Measurements from ENCODE around the gene EPHB2.
"Not testable (repeated sequence)": the region's sequence is repeated elsewhere in the genome, so short reads cannot be mapped to it uniquely, and the experiment has no call there.

The EPHB2 gene

DNA sequence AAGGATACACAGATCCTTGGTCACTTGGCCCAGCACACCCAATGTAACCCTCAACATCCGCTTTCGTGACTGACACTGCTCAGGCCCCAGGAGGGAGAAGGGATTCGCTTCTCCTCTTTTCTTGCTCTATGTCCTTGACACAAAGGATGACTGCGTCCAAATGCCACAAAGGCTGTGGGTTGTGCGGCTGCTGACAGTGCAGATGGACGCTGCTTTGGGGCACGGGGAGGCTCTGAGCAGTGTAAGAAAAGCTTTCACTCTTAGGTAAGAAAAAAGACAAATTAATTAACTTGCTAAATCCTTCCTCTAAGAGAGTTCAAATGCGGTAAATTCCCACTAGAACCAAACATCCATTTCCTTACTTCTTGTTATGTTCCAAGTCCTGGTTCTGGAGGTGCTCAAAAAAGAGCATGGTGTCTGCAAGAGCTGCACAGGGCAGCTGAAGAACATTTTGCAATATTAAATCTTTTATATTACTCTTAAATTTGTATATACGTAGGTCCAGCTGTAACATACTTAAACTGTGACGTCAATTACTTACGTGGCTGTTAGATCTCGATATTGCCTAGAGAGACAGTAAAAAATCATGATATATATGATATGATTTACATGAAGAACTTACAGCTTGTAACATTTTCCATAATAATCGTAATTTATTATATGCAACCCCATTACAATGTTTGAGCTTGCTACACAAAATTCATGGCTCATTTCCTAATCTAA is 19.4 kb upstream of the EPHB2 start:
- DNase-seq (ENCODE audit: low read depth) = no peak

DNA sequence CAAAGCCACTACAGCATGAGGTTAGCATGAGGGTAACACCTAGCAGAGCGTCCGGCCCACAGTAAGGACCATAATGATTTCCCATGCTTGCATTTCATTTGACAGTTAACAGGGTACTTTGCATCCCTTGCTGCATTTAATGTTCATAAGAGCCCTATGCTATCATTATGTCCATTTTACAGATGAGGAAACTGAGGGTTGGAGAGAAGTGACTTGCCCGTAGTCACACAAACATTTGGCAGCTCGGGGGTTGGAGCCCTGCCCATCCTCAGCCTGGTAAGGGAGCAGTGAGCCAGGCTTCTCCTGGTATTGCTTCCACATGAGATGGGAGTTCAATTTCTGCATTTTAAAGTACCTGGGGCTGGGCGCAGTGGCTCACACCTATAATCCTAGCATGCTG is 16.5 kb upstream of the EPHB2 start:
- DNase-seq (ENCODE audit: low read depth) = no peak

DNA sequence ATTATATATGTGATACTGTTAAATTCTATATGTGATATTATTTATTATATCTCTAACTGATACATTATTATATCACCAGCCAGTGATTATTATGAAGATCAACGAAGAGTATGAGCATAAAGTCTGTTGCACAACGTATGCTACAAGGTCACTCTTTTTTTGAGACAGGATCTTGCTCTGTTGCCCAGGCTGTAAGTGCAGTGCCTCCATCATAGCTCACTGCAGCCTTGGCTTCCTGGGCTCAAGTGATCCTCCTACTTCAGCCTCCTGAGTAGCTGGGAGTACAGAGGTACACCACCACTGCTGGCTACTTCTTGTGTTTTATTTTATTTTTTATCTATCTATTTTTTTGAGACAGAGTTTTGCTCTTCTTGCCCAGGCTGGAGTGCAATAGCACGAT is 14.0 kb upstream of the EPHB2 start:
- no peak for DNase-seq (ENCODE audit: low read depth)

DNA sequence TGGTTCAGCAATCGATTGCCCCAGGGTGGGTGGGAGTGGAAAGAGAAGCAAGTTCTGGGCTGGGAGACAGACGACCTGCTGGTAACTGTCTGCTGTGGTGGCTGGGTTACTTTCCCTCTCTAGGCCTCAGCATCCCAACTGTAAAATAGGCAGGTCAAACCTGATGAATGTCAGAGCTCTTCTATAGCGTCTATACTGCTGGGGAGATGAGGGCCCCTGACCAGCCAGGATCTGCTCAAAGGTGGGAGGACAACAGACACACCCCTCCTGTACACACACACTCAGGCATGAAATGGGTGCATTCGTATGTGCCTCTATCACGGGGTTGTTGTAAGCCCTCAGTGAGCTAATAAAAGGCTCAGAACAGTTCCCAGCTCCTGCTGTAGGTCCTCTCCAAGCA is 12.7 kb upstream of the EPHB2 start:
- DNase-seq (ENCODE audit: low read depth) = no peak

DNA sequence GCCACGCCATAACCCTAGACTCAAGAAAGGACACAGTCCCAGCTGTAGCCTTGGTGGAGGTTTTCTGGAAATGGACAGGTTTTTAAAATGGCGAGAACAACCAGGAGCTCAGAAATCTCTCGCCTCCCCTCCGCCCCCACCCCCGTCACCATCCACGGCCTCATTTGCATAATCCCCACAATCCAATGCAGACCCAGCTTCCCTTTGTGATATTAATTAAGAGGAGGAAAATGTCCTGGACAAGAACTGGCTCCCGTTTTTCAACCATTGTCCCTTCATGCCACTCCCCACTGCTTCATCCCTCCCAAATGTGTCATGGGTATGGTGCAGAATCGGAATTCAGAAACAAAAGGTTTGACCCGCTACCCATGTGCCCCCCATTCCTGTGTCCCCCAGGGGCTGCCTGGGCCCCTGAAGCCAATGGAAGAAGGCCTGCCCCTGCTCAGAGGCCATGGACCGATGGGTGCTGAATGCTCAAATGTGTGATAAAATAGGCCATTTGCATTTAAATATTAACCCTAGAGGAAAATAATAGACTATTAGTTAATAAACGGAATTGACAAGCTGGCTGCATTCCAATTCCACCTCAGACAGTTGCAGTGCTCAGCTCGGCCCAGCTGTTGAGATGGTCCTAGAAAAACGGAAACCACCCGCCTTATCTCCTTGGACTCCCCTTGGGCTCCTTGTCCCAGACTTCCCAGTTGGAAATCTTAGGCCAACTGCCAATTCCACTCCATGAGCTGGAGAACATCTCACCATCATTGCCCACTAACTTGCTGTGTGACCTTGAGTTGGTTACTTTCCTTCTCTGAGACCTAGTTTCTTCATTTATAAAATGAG is 10.7 kb upstream of the EPHB2 start:
- DNase-seq (ENCODE audit: low read depth) = no peak

DNA sequence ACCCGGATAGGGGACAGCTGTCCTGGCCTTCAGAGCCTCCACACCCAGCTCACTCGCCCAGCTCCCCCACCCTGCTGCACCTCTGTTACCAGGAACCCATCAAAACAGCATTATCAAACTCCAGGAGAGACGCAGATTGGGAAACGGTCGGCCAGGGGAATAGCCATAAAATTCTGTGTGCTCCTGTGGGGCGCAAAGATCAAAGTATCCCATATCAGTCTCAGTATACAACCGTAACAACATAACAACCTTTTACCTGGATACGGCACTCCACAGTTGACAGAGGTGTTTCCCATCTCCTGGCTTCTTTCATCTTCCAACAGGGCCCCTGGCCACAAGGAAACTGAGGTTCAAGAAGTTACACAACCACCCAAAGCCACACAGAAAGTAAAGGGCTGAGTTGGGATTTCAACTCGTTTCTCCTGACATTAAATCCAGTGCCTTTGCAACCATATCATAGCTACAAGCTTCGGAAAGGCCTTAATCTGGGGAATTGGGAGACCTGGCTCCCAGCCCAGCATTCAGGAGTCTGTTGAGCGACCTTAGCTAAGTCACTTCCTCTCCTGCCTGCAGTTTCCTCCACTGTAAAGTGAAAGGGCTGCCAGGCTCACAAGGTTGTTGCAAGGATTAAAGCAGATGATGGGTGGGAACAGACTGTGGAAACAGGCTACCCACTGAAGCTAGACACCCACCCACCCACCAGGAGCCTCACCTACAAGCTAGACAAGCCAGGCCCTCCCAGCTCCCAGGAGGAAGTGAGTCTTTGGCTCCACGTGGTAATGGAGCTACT is 8.1 kb upstream of the EPHB2 start:
- no peak for DNase-seq (ENCODE audit: low read depth)

DNA sequence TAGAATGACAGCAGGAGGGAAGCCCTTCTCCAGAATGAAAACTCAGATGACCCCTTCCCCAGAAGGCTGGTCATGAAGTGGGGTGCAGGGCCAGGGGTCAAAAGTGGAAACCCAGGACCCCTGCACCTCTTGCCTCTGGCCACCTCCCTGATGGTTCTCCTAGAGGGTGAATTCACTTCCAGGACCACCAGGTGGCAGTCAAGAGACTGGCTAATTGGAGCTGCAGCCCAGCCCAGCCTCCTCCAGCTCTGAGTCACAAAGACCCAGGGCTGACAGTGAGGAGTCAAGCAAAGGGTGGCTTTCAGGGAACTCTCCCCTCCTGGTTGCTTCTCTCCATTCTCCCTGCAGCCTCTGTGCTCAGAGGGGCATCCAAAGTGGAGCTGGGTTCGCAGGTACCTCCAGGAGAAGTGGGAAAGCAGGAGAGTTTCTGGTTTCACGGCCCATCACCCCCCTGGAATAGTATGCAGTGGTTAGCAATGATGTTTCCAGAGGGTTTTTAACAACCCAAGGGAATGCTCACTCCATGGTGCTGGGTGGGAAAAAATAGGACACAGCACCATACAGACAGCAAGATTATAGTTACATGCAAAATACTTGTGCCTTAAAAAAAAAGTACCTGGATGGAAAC is 6.1 kb upstream of the EPHB2 start:
- DNase-seq (ENCODE audit: low read depth) = peak; percentile 68

DNA sequence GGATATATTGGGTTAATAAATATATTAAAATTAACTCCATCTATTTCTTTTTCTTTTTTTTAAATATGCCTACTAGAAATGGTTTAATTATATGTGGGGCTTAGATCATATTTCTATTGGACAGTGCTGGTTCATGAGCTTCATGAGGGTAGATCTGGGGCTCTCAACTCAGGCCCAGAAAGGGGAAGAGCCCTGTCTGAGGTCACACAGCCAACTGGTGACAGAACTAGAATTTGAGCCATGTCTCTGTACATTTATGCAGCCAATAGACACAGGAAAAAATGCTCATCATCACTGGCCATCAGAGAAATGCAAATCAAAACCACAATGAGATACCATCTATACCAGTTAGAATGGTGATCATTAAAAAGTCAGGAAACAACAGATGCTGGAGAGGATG is 5.1 kb upstream of the EPHB2 start:
- no peak for DNase-seq (ENCODE audit: low read depth)

DNA sequence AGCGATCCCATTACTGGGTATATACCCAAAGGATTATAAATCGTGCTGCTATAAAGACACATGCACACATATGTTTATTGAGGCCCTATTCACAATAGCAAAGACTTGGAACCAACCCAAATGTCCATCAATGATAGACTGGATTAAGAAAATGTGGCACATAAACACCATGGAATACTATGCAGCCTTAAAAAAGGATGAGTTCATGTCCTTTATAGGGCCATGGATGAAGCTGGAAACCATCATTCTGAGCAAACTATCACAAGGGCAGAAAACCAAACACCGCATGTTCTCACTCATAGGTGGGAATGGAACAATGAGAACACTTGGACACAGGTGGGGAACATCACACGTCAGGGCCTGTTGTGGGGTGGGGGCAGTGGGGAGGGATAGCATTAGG is 4.5 kb upstream of the EPHB2 start:
- not testable (repeated sequence) for DNase-seq (ENCODE audit: low read depth)

DNA sequence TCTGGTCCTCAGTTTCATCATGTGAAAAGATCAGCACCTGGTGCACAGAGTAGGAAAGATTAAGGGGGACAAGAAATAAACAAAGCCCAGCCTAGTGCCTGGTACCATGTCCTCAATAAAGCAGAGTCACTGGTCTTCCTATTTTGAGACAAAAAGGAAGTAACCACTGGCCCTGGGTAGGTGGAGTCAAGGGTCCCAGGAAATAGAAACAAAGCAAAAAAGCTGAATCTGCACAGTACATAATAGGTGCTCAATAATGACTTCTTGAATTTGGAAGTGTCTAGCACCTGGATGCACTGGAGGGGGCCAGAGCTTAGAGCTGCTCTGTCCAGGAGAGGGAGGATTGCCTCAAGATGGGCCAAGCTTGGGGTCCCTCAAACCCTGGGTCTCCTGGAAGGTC is 1.9 kb upstream of the EPHB2 start:
- no peak for DNase-seq (ENCODE audit: low read depth)

DNA sequence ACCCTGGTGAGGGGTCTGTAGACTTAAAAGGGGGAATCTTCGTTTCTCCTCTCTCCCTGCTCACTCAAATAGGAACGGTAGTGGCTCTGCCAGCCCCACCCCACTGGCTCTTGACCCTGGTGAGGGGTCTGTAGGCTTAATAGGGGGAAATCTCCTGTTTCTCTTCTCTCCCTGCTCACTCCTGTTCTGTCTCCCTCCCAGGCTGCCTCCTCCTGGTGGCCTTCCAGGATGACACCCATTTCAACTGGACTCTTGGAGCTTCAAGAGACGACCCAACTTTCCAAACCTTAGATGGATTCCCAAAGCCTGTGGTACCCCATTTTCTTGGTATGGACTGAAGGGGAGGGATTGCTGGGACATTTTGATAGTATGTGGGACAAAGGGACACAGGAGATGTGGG is 1.4 kb upstream of the EPHB2 start:
- DNase-seq (ENCODE audit: low read depth) = no peak

DNA sequence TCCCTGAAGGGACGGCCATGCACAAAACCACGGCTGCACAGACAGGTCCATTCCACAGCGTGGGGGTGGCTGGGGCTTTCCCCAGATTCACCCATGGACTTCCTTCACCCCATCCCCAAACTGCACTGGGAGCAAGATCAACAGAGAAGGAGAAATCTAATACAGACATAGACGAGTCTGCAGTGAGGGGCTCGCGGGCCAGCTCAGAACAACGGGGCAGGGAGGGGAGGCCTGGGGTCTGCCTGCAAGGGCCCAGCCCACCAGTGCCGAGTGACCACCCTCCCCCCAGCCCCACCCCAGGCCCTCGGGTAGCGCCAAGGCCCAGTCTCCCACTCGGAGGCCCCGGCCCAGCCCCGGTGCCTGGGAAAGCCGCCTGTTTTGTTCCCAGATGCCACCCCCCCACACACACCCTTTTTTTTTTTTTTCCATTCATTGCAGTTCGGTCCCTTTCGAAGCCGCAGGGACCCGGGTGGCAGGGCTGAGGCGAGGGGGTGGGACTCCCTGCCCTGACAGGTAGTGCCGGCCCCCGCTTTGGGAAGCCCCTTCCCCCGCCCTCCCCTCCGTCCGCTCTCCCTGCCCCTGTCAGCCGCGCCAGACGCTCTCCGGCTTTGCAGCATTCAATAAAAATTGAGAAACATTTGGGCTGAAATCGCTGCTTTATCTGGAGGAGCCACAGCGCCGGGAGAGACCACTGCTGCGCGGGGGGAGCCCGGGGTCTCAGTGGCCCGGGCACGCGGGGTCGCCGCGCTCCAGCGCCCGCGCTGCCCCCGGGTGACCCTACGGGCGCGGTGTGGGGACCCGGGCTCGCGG is 543 bp upstream of the EPHB2 start:
- DNase-seq (ENCODE audit: low read depth) = peak; percentile 15

DNA sequence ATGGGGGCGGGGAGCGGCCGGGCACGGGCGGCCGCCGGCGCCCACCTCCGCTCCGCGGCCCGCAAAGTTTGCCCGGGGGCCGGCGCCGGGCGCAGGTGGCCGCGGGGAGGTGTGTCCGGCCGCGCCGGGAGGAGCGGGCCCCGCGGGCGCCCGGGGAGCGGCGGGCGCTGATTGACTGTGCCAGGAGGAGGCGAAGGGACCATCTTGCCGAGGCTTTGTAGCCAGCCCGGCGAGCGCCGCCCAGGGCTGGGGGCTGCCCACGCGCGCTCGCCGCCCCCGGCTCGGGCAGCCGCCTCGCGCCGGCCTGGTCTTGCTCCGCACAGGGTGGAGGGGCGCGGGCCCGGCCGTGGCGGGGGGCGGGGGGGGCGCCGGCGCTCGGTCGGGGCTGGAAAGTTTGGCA is 432 bp downstream of the EPHB2 start:
- DNase-seq (ENCODE audit: low read depth) = no peak

DNA sequence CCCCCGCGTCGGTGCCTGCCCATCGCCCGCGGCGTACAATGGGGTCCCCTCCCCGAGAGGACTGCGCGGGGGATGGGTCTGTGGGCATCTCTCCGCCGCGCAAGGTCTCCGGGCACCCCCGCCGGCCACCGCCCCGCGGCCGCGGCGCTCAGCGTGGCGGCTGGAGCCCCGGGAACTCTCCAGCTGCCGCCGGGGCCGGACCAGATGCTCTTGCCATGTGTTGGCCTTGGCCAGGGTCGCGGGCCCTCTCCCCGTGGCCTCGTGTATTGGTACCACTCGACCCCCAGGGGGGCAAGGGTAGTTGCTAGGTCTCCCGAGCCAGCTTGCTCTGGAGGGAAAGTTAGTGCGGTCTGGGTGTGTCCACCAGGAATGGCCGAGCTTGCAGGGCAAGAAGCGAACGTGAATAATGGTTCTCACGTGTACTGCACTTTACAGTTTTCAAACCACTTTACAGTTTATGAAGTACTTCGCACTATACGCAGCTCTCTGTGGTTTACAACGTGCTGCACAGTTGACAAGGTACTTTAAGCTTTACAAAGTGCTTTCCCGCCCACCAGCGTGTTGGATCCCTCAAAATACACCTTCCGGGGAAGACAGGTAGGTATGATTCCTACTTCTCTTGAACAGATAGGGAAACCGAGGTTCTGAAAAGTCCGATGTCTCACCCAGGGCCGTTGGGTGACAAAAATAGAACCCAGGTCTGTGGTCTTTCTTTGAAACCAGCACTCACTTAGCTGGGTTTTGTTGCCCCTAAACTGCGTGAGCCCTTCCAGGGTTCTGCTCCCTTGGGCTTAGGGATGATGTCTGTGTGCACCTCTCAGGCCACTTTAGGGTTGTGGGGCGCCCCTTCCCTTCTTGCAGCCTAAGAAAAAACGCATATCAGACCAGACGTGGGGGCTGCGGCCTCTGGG is 1.2 kb downstream of the EPHB2 start:
- DNase-seq (ENCODE audit: low read depth) = no peak

DNA sequence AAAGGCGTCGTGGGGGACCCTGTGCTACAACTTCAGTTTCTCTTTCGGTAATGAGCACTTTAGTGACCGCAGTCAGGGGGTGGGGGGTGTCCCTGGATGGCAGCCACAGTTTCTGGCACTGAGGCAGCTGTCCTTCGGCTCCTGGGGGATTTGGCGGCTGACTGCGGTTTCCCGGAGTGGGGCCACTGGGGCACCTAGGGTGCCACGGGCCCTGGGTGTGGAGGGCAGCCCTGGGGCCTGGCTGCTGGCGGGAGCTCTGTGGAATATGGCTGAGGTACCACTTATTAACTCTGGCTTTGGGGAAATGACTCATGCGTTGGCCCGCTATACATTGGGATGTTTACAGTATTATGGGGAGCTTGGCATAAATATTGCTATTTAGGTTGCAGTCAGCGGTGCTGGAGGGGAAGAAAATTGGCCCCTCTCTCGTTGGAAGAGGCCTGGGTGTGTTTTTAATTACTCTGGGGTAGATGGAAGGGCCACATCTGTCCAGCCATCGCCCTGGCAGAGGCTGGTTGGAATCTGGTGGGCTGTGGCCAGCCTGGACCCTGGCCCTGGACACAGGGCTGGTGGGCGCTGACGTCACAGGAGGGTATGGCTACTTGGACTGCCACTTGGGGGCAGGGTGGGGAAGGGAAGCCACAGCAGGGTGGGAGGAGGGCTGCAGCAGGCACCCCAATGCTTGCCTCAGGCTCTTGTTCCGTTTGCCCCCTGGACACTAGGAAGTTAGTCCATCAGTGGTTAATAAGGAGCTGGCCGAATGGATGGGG is 2.0 kb downstream of the EPHB2 start:
- DNase-seq (ENCODE audit: low read depth) = peak; percentile 42

DNA sequence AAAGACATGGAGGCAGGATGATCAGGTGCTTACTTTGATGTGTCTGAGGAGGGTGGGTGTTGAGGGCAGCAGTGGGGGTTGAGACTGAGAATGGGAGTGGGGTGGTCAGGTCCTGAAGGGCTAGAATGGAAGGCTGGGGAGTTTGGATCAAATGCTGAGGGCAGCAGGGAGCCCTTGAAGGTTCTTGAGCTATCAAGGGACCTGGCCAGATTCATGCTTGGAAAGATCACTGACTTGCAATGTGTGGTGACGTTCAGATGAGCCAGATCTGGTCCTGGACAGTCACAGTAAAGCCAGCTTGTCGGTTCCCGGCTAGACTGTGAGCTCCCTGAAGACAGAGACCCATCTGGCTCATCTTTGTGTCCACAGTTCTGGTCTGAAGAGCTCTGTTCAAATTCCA is 3.8 kb downstream of the EPHB2 start:
- no peak for DNase-seq (ENCODE audit: low read depth)

DNA sequence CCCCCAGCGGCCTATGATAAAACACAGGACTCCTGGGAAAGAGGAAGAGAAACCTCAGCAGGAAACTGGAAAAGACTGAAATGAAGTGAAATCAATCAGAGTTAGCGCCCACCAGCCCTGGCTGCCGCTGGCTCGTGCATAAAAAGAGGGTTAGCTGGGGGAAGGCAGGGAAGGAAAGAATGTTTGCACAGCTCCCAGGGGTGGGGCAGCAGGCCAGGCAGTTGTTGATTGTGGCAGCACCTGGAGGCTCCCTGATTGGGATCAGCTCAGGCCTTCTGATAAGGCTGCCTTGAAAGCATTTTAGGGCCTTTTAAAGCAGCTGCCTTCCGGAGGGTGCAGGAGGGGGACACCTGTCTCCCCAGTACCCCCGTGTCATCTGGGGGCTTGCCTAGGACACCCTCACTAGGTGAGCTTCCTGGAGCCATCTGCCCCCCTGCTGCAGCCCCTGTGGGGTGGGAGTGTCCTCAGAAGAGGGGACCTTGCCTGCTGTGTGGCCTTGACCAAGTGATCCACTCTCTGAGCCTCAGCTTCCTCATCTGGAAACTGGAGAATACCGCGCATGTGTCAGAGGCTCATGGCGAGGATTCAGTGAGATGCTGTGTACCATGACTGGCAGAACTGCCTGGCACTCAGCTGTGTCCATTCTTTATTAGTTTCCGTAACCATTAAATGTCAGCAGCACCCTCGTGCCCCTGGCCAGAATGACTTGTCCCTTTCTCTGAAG is 6.6 kb downstream of the EPHB2 start:
- no peak for DNase-seq (ENCODE audit: low read depth)

DNA sequence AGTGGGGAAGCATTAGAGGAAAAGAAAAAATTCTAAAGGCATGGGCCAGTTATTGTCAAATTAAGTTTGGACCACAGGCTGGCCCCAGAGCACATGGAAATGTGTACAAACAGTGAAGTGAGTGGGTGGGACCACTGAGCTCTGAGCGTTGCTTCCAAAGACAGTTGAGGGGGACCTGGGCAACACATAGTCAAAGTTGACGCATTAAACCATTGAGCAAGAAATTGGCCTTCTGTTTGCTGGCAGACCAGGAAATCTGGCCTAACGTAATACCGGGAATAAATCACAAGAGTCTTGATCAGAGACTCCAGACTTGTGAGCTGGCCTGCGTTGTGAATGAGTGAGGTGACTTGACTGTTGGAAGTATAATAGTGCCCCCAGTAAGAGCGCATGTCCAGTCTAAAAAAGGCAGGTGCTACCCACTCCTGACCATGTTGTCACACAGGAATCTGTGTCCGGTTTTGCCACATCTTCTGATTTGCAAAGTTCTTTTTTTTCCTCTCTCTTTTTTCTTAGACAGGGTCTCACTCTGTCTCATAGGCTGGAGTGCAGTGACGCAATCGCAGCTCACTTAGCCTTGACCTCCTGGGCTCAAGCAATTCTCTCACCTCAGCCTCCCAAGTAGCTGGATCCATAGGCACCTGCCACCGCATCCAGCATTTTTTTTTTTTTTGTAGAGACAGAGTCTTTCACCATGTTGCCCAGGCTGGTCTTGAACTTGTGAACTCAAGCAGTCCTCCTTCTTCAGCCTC is 10.7 kb downstream of the EPHB2 start:
- DNase-seq (ENCODE audit: low read depth) = no peak
